ENCODE data around the gene MEFV.

DNA sequence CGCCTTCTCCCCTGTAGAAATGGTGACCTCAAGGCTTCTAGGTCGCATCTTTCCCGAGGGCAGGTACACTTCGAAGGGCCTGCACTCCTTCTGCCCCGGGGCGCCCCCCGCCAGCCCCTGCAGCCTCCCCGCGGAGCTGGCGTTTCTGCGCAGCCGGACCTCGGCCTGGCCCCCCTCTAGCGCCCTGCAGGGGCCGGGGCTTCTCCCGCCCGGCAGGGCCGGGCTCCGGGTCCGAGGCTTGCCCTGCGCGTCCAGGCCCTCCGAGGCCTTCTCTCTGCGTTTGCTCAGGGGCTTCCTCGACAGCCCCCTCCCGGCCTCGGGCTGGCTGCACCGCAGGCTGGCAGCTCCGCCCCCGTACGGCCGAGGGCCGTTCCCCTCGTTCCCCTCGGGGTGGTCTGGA is 2.1 kb downstream of the MEFV start:
- TF ChIP-seq, protein P1, sequence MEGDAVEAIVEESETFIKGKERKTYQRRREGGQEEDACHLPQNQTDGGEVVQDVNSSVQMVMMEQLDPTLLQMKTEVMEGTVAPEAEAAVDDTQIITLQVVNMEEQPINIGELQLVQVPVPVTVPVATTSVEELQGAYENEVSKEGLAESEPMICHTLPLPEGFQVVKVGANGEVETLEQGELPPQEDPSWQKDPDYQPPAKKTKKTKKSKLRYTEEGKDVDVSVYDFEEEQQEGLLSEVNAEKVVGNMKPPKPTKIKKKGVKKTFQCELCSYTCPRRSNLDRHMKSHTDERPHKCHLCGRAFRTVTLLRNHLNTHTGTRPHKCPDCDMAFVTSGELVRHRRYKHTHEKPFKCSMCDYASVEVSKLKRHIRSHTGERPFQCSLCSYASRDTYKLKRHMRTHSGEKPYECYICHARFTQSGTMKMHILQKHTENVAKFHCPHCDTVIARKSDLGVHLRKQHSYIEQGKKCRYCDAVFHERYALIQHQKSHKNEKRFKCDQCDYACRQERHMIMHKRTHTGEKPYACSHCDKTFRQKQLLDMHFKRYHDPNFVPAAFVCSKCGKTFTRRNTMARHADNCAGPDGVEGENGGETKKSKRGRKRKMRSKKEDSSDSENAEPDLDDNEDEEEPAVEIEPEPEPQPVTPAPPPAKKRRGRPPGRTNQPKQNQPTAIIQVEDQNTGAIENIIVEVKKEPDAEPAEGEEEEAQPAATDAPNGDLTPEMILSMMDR (IDR thresholded peaks at IDR 0.05) = no peak
- TF ChIP-seq EZH2 (IDR thresholded peaks at IDR 0.05; ENCODE audit: borderline replicate concordance, insufficient read depth, low read depth, low read length, poor library complexity, severe bottlenecking) = no peak

Data from B cell (primary cell).